OCI-LY1 (cell line): ENCODE data around the gene ADAMTSL3.

ENCODE experiments used
- EZH2 ChIP-seq: fragments of 200-600 bp; sonication (generic), shearing (Covaris generic); IDR thresholded peaks from 2 replicates; pipeline ENCODE4 v1.8.0; 2017; ENCODE audit warnings: borderline replicate concordance, mixed run types, mild to moderate bottlenecking, antibody characterized with exemption, low read length, moderate library complexity, mixed read lengths
- TF ChIP-seq, protein P1 (sequence below): fragments of 200-600 bp; sonication (generic), shearing (Covaris generic); IDR thresholded peaks from 2 replicates; pipeline ENCODE4 v1.5.1; 2017; ENCODE audit warnings: mild to moderate bottlenecking, antibody characterized with exemption, low read length, moderate library complexity, mixed read lengths

- TF ChIP-seq, protein P1, sequence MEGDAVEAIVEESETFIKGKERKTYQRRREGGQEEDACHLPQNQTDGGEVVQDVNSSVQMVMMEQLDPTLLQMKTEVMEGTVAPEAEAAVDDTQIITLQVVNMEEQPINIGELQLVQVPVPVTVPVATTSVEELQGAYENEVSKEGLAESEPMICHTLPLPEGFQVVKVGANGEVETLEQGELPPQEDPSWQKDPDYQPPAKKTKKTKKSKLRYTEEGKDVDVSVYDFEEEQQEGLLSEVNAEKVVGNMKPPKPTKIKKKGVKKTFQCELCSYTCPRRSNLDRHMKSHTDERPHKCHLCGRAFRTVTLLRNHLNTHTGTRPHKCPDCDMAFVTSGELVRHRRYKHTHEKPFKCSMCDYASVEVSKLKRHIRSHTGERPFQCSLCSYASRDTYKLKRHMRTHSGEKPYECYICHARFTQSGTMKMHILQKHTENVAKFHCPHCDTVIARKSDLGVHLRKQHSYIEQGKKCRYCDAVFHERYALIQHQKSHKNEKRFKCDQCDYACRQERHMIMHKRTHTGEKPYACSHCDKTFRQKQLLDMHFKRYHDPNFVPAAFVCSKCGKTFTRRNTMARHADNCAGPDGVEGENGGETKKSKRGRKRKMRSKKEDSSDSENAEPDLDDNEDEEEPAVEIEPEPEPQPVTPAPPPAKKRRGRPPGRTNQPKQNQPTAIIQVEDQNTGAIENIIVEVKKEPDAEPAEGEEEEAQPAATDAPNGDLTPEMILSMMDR: no peak
- no peak for TF ChIP-seq EZH2
These were observed 330.7 kb downstream of the ADAMTSL3 start for GRCh38 chr15:83984601-83985000.
